NB4 (cell line): Measurements from ENCODE around the gene TACR1.

Experiments
- POLR2A ChIP-seq: IDR thresholded peaks from 2 replicates; pipeline ENCODE4 v1.6.1; 2011; ENCODE audit warnings: mild to moderate bottlenecking; ENCODE audit not compliant: insufficient read length; ENCODE audit errors: extremely low read depth
- TF ChIP-seq, protein P1 (sequence below): IDR thresholded peaks from one replicate; pipeline ENCODE4 v1.5.1; 2012; ENCODE audit warnings: low read depth, low read length

DNA sequence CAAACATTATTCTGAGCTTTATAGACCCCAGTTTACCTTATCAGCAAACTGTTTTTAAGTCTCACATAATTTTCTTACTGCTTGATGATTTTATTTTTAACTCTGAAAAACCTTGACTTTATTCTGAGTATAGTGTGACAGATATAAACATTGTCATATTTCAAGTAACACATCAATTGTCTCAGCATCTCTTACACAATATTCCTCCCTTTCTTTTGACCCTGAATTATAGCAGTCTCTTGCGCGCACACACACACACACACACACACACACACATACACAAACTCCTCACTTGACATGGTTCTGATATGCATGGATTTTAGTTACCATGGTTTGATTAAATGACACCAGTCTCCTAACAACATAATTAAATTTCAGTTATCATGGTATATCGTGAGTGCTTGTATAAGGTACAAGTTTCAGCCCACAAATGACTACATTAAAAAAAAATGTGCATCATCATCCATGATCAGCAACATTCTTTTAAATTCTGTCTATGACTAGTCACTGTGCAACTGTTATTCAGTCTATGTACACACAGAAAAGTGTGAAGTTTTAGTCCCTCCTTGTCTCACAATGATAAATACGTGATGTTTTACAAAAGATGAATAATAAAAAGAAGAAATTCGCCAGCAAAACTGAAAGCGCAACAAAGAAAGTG is 39.5 kb upstream of the TACR1 start:
- TF ChIP-seq, protein P1, sequence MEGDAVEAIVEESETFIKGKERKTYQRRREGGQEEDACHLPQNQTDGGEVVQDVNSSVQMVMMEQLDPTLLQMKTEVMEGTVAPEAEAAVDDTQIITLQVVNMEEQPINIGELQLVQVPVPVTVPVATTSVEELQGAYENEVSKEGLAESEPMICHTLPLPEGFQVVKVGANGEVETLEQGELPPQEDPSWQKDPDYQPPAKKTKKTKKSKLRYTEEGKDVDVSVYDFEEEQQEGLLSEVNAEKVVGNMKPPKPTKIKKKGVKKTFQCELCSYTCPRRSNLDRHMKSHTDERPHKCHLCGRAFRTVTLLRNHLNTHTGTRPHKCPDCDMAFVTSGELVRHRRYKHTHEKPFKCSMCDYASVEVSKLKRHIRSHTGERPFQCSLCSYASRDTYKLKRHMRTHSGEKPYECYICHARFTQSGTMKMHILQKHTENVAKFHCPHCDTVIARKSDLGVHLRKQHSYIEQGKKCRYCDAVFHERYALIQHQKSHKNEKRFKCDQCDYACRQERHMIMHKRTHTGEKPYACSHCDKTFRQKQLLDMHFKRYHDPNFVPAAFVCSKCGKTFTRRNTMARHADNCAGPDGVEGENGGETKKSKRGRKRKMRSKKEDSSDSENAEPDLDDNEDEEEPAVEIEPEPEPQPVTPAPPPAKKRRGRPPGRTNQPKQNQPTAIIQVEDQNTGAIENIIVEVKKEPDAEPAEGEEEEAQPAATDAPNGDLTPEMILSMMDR, result no peak
- no peak for TF ChIP-seq POLR2A
